Effector CD8-positive, alpha-beta T cell (primary cell): Measurements from ENCODE around the gene PIEZO2.
"Not testable (repeated sequence)": the region's sequence is repeated elsewhere in the genome, so short reads cannot be mapped to it uniquely, and the experiment has no call there.

Source experiments
- DNase-seq: peaks from one replicate; lab custom pipeline; 2025; lab: John Stamatoyannopoulos, UW
- total RNA-seq, 4 experiments: gene quantifications; one replicate each; lab custom pipeline; 2026; lab: John Stamatoyannopoulos, UW

PIEZO2 gene
- 0 to 0.44 (median 0) reads per million in 4 experiments for total RNA-seq

GRCh38 chr18:11149441-11150270 lies at the start of gene PIEZO2:
PIEZO2 (minus strand) TSS chr18:11149569; CDS start chr18:11148588, 981 bp downstream.
- DNase-seq, result no peak

- DNase-seq, result no peak
Measured at GRCh38 chr18:11183637-11184036, 34.3 kb upstream of the PIEZO2 start.

GRCh38 chr18:11181629-11182028 lies 32.3 kb upstream of the PIEZO2 start:
- DNase-seq, result not testable (repeated sequence)

- DNase-seq, result no peak
Measured at GRCh38 chr18:11179959-11180519, 30.7 kb upstream of the PIEZO2 start.

DNA sequence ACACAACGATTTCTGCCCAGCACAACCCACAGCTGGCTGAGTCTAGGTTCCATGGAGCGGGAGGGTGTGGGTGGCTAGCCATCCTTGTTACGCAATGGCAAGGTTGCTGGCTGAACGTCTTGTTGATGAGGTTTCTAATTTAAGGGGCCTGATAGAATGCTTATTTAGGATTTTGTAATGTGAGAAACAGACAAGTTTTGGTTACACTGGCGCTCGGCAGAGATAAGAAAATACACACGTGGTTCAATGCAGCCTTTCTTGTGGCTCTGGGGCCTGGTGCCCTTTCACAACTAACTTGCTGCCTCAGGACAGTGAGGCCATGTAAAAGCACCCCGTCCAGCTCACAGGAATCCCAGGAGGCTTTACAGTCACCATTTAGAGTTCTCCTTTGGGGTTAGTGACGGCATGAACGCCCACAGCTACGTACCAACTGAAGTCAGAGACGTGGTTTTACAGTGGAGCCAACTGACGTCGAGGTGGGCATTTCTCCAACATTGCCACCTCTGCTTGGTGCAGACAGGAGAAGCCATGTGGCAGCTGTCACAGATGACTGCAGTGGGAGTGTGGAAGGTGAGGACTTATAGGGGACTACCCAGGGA lies 29.7 kb upstream of the PIEZO2 start:
- DNase-seq, result no peak

DNA sequence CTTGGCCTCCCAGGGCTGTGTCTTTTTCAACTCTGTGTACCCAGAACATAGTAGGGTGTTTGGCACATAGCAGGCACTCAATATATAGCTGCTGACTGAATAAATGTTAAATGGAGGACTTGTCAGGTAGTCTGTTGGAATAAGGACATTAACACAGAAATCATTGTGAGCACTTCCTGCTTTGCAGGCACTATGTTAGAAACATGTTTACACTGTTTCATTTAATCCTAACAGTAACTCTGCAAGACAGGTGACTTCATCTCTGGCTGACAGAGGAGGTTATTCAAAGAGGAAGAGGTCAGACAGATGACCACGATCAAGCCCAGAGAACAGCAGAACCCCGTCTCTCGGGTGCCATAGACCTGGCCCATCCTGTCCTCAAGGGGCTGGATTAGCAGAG lies 28.0 kb upstream of the PIEZO2 start:
- DNase-seq, result no peak

DNA sequence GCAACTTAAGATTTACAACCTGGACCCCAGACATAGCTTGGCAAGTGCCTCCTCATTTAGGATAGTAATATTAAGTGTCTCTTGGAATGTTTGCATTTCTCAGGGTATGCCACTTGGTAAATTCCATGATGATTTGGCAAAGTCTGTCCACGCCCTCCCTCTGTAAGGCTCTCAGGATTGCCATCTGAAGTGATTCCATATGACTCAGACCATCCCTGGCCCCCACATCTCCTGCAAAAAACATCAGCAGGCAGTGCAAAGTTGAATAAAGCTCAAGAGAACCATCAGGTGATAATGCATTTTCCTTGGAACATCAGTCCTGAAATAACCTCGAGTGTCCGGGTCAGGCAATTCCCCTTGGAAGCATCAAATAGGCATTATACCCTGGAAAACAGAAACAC lies 27.1 kb upstream of the PIEZO2 start:
- no peak for DNase-seq

DNA sequence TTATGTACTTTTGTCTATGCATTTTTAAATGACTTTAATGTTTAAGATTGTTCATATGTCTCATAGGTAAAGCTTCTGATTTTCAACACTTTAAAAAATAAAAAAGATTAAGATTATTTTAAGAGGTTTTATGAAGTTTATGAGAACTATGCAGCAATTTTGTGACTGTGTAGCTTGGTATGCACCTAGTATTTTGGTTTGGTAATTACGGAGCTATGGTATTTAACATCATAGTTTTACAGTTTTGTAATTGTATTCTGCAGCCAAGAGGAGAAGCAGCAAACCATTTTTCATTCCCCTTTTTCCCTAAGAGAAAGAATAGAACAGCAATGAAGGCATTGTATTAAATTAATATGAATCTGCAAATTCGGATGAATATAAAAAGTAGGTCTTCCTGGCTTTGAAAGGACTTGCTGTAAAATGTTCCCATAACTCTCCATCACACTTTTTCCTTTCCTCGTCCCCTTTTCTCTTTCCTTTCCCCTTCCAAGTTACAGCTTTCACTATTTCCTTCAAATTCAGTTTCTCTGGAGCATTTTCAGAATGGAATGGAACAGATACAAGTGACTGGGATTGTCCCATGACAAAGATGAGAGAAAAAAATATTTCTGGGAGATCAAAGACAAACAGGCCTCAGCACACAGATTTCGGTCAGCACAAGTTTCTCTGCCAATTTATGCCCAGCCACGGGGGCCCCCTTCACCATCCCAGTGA lies 26.1 kb upstream of the PIEZO2 start:
- no peak for DNase-seq

GRCh38 chr18:11174179-11174578 lies 24.8 kb upstream of the PIEZO2 start:
- not testable (repeated sequence) for DNase-seq

GRCh38 chr18:11167778-11168177 lies 18.4 kb upstream of the PIEZO2 start:
- DNase-seq, result no peak

DNA sequence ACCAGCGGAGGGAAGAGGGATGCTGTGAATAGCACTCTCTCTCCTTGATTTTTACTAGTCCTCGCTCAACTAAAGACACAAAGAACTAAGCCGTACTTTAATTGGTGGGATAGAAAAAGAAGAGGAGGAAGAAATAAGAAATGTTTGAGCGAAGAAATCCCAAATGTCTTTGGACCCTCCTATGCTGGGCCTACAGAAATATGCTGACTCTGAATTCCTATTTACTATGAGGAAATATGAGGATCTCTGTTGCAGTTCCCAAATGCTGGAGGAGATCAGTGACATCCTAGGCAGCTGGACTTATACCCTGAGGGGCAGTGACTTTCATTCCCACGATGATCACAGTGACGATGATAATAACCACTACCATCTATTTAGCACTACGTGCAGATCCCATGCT lies 16.6 kb upstream of the PIEZO2 start:
- DNase-seq, result no peak

DNA sequence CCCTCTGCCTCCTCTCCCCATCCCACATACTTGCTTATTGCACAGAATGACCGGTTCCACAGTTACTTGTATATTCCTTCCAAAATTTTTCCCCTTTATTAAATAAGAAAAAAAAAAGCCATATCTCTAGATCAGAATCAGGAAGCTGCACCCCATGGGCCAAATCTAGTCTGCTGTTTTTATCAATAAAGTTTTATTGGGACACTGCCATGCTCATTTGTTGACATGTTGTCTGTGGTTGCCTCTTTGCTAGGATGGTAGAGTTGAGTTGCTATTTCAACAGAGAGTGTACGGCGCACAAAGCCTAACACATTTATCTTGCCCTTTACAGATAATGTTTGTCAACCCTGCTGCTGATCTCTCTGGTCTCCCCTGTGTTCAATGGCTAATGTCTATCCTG lies 15.8 kb upstream of the PIEZO2 start:
- no peak for DNase-seq

GRCh38 chr18:11163665-11164064 lies 14.3 kb upstream of the PIEZO2 start:
- DNase-seq, result no peak

GRCh38 chr18:11162889-11163288 lies 13.5 kb upstream of the PIEZO2 start:
- DNase-seq, result no peak

DNA sequence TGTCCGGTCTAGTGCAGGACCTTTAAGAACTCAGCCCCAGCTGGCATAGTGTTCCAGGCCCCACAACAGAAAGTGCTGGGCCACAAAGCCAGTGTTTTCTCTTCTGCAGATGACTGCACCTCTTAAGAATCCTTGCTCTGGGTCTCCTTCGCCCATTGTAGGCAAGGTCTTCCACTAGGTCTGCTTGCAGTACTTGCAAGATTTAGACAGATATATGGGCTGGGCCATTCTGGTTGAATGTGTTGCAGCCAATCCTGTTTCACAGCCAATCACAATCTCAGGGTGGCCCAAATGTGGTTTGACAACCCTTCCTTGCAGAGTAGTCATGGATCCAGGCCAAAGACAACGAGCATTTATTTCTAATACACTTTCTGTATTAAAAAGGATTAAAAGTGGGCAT lies 13.1 kb upstream of the PIEZO2 start:
- no peak for DNase-seq

DNA sequence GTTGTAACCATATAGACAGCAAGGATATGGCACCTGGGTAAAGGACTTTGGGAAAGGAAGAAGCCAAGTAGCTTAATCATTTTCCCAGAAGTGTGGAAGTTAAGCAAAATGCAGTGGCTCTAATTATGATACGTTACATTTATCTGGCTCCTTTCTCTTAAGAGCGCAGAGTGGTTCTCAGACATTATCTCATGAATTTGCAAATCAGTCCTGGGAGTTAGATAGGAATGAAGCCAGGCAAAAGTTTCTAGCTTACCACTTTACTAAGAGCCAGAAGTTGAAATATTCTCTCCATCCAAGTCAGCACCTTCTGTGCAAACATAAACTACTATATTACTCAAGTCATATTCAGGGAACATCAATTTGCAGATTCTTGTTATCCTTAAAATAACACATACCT lies 10.9 kb upstream of the PIEZO2 start:
- DNase-seq, result no peak

DNA sequence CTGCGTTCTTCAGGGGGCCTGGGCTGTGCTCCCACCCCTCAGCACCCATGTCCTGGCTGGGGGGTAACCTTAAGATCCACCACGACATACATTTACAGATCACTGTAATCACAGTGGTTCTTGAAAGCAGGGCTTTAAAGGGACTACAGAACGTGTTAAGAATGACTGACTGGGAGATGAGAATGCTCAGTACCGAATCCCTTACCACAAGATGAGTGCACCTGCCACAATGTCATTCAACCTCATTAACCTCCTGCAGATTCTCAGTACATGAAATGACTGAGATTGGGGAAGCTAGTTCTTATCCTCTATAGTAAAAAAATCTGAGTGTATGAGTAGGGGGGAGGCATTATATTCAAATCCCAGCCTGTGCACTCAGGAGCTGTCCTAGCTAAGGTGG lies 10.5 kb upstream of the PIEZO2 start:
- no peak for DNase-seq

DNA sequence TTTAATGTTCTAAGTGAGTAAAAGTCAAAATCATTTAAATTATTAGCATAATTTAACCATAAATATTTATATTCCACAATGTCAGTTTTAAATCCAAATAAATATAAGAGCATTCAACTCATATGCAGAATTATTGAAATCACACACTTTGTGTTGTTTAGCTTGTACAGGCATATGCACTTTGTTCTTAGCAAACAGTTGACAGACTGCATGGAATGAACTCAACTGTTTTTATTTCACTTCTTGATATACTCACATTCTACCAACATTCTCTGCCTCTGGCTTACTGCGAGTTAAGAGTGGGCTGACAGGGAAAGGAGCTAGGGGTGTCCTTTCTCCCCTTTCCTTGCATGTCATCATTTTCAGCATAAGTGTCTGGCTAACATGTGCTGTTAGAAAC lies 7.6 kb upstream of the PIEZO2 start:
- DNase-seq, result no peak

DNA sequence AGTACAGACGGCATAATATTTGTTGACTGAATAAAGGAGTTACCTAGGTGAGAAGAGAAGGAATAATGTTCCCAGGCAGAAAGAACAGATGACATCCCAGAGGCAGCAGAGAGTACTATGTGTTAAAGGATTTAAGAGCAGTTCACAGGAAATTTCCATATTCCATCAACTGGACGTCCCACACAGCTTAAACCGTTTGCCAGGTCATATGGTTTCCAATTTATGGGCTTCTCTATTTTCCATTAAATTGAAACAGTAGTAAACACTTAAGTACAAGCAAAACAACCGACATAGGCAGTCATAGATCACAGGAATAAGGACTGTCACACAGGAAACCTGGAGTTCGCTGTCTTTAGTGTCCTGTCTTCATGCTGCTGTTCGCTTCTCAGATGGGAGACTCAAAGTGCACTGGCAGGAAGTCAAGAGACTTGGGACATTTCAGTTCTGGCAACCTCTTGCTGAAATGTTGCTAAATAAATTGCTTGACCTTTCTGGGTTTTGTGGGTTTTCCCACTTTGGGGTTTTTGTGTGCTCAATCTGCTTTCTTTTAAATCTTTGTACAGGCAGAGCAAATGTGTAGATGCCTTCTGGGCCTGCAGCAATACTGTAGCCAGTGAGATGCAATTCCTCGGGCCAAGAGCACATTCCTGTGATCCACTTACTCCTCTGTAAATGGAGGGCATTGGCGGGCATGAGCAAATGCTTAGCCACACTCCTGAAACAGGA lies 5.8 kb upstream of the PIEZO2 start:
- DNase-seq, result no peak

- no peak for DNase-seq
Measured at GRCh38 chr18:11154368-11154989, 5.1 kb upstream of the PIEZO2 start.

DNA sequence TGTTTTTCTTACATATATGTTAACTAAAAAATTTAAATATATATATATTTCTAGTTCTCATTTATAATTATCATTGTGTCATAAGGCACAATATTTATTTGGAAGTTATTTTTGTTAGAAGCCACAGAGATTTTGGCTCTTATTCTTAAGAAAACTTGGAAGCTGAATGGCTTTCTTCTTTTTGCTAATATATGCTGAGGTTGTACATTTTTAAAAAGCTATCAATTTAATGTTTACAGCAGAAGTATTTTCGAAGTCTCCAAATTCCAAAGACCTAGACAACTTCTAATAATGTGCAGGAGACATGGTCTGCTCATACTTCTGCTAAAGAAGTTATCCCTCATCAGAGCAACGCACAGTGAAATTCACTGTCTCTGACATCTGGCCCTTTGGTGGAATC lies 3.7 kb upstream of the PIEZO2 start:
- DNase-seq, result no peak

DNA sequence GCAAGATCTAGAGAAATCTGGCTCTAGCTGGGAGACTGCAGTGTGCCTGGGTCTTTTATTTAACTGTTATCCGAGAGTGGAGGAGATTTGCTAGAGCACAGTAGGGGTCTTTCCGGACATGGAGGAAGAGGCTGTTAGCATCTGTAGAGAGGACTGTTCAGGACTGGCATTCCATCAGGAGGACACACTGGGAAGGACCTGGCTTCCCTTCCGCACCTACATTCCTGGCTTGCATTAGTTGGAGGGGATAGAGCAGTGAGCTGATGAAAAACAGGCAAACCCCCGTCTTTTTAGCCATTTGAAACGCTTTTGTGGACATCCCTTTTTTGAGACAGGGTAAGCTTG lies 874 bp upstream of the PIEZO2 start:
- DNase-seq, result no peak
